Measurements from ENCODE around the gene PCDHGA3.
"Not testable (repeated sequence)": the region's sequence is repeated elsewhere in the genome, so short reads cannot be mapped to it uniquely, and the experiment has no call there.

Gene PCDHGA3

DNA sequence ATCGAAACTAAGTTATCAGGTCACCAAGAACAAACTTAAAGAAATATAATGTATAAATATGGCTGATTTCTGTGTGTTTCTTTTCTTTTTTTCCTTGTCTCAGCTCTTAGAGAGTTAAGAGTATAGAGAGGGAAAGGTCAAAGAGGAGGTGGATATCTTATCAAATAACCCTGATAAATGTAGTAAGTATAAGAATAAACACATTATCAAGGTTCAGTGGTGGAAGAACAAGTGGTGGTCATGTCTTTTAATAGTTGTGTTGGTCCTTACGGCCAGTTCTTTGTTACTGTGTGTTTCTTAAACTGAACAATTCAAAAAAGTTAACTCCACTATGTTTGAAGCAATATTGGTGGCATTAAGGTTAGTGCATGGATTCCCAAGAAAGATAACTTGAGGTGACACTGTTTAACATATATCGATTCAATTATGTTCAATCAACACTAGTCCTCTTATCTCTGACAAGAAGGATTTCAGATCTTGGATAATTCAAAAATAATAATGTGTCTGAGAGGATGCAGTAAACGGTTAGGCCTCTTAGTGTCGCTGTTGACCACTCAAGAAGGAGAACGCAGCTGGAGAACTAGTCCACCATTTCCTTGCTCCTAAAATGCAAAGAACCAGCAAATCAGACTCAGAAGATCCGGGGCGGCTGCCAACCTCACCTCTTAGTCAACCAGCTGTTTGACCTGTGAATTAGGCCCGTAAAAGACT, at the start of gene PCDHGA3:
Gene PCDHGA3 (plus strand): TSS at position 588 of the 711 bp plus-strand sequence. CDS start 205 bp downstream, outside the sequence.
- no peak for DNase-seq

DNA sequence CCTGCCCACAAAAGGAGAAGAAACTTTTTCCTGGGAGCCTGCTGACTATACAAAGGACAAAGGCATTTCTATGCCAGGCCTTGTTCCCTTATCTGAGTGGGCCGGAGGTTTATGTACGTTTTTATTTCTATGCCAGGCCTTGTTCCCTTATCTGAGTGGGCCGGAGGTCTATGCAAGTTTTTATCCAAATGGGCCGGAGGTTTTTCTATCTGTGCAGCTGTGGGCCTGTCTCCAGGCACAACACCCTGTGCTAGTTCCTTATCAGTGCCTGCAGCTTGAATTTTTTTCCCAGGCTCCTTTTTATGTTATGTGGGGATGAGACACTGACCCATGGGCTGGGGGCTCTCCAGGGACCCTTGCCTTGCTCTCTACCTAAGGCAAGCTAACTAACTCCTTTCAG, 45.3 kb upstream of the PCDHGA3 start:
- DNase-seq: no peak

DNA sequence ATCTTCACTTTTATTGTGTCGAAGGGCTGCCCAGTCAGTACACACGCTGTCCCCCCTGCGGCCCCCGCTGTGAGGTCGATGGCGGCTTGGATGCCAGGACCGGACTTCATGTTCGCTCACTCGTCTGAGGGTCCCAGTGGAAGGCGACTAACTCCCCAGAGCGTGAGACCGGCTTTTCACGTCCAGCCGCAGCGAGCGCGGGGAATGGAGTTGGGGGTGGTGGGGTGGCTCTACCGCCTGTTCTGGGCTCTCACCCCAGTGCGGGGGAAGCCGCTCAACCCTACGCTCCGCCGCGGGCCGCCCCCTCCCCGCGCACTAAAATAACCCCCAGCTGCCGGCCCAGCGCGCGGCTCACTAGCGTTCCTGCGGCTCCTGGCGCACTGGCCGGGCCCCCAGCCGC, 39.9 kb upstream of the PCDHGA3 start, which contains the start of gene SLC25A2:
Gene SLC25A2 (minus strand): TSS at position 294 of the 400 bp plus-strand sequence. CDS start 184 bp downstream, at position 110.
- no peak for DNase-seq

DNA sequence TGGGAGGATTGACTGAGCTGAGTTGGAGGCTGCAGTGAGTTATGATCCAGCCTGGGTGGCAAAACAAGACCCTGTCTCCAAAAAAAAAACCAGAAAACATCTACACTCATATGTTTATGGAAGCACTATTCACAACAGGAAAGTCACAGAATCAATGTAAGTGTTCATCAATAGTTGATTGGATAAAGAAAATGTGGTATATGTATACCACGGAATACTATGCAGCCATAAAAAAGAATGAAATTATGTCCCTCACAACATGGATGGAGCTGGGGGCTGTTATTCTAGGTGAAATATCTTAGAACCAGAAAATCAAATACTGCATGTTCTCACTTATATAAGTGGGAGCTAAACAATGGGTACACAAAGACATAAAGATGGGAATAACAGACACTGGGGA, 37.0 kb upstream of the PCDHGA3 start:
- DNase-seq: no peak

DNA sequence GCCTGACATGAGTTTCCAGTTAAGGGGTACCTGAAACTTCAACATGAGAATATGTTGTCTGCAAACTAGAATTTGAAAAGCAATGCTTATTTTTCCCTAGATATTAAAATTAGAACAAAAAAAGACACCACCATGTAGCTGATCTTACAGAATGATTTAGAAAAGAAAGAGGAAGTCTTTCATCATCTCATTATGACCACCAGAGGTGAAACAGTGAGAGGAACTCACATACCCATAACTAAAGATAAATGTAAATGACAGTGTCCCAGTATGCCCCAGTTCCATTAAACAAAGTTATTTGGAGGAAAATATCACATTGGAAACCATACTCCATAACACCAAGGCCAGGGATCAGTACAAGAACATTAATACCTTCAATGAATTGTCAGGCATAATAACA, 29.9 kb upstream of the PCDHGA3 start:
- DNase-seq: no peak

DNA sequence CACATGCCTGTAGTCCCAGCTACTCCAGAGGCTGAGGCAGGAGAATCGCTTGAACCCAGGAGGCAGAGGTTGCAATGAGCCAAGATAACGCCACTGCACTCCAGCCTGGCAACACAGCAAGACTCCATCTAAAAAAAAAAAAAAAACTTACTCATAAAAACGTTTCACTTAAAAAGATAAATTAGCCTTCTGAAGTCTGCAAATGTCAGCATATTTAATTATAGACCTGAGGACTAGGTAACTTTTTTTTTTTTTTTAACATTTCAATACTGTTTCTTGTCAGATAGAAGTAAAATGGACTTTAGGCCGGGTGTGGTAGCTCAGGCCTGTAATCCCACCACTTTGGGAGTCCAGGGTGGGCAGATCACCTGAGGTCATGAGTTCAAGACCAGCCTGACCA, 26.7 kb upstream of the PCDHGA3 start:
- DNase-seq: not testable (repeated sequence)

DNA sequence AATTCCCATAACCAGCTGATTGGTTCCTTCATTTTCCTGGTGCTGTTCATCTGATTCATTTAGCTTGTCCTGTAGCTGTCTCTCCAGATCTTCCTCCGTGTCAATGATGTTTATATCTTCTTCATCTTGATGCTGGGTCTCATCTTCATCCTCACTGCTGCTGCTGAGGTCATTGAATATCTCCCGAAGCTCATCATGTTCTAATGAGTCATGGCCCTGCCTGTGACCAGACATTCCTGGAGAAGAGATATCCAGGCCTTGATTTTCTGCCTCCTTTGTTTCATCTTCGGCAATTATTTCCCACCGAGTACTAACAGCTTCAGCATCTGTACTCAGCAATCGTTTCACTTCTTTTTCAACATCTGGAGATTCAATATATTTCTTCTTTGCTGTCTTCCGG, 24.4 kb upstream of the PCDHGA3 start:
- no peak for DNase-seq

DNA sequence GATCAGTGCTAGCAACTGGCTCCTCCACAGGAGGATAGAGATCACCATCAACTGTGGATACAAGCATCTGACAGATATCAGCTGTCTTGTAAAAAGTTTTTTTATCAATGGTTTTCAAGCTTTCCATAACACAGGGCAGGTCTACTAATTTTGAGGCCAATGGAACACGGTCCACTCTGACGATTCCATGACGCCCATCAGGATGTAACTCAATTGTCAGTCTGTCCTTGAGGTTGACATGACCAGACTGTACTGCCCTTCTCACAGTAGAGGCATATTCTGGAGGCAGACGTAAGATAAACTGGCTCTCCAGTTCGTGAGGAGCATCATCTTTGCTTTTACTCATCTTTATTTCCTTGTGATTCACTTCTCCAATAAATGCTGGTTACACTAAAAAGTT, 23.9 kb upstream of the PCDHGA3 start:
- DNase-seq: no peak

DNA sequence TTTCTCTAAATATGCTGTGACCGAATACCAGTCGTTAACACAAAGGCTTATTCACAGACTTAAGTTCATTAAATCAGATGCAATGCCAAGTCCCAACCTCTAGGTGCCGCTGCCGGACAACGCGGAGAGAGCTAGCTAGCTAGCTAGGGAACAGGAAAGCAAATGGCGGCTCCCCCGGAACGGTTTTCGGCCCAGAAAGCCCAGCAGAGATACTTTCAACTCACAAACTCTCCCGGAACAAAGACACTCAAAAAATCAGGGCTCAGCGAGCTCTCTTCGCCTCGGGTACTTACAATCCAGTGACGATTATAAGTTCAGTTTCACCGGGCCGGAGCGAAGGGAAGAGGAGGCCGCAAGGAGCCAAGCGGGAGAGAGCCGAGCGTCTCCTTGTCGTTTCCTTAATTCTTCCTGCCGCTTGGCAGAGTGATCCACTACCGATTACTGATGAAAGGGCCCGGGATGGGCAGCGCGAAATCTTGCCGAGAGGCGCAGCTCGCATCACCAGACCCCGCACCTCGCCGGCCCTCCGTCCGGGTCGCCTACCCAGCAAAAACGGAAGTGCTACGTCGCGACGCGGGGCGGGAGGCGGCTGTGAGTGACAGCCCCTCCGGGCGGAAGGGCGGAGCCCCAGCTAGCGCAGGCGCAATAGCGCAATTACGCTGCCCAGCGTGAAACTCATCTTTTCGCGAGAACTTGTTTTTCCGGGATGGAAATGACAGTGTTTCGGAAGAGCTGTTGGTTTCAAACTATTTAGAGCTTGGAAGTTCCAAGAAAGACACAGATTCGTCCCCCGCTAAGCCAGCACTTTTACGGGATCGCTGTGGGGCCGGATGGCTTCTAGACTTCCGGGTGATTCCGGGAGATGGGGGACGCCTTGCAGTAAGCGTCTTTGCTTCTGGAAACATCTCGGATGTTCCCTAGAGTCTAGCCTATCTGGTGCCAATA, 23.1 kb upstream of the PCDHGA3 start, which contains the start of gene TAF7:
Gene TAF7 (minus strand): TSS at position 560 of the 945 bp plus-strand sequence. CDS start 740 bp downstream, outside the sequence.
- DNase-seq: peak; percentile 81 to 93

DNA sequence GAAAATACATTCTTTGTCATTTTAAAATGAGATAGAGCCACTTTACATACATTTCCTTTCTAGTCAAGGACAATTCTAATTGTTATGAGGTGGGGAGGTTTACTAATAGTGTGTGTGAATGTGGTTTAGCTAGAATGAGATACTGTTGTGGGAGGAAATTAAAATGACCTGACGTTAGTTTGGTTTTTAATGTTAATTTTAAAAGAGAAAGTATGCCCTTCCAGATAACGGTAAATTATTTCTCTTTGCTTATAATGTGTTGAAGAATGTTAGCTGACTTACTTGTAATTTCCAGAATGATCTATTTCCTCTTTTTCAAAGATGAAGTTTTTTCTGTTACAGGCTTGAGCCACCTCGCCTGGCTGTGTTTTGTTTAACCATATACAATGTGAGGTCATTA, 21.4 kb upstream of the PCDHGA3 start:
- no peak for DNase-seq

DNA sequence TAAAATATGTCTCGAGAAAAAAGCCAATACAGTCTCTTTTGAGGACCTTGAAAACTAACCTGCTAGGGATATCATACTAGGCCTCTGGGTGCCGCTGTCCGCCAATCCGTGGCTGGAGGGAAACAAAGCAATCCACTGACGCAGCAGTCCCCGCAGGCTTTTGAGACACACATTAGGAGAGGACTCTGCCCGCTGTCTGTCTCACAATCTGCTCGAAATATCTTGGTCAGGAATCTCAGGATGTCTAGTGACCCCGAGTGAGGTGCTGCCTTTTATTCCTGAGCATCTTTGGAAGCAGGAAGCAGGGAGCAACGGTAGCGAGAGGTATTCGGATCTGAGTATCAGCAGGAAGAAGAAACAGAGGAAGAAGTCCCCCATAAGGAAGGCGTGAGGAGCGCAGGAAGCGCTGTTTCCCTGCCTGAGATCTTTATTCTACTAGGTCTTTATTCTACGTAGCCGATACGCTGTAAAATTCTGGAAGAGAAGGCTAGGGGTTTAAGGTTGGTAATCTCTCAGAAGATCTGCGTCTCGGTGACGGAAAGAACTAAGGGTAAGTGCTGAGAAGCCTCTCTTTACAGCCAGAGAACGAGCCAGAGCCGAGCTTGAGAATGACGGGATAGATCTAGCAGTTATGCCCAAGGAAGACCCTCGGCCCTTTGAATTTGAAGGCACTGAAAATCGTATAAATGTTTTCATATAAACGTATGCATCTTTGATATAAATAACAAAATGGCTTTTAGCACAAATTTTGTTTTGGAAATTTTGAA, 17.4 kb upstream of the PCDHGA3 start:
- peak in 1 of 2 experiments; percentile 39 for DNase-seq

DNA sequence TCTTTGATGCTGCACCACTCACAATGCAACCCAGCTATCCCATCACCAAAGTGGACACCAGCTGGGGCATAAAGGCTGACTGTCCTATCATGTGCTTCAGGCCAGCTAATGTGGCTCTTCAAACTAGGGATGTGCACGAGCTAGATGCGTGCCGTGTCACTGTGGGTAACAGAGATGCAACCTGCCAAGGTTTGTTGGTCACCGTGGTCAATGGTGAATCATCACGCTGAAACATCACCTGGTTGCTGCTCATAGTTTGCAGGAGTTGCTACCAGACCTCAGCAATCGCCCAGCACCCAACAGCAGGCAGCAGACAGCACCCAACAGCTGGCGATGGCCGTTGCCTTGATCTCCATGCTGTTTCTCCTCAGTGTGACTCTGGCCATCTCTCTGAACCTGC, 15.4 kb upstream of the PCDHGA3 start:
- no peak for DNase-seq

DNA sequence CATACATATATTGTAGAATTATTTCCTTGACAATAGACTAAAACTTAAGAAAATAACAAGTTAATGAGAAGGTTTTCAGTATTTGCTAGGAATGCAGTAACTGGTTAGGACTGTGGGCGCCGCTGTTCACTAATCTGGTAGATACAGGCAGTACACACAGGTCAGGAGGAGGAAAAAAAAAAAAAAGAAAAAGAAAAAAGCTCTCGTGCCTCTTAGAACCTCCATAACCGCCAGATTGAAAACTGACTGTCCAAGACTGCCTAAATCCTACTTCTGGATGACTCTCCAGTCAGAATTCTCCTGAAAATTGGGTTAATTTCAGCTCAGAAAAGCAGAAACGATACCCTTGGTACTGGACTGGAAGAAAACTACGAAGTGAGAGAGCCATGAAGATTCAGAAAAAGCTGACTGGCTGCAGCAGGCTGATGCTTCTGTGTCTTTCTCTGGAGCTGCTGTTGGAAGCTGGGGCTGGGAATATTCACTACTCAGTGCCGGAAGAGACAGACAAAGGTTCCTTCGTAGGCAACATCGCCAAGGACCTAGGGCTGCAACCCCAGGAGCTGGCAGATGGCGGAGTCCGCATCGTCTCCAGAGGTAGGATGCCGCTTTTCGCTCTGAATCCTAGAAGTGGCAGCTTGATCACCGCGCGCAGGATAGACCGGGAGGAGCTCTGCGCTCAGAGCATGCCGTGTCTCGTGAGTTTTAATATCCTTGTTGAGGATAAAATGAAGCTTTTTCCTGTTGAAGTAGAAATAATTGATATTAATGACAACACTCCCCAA, 13.1 kb upstream of the PCDHGA3 start, which contains the start of gene PCDHGA1:
Gene PCDHGA1 (plus strand): TSS at position 216 of the 782 bp plus-strand sequence.
- DNase-seq: peak in 1 of 2 experiments; percentile 40

DNA sequence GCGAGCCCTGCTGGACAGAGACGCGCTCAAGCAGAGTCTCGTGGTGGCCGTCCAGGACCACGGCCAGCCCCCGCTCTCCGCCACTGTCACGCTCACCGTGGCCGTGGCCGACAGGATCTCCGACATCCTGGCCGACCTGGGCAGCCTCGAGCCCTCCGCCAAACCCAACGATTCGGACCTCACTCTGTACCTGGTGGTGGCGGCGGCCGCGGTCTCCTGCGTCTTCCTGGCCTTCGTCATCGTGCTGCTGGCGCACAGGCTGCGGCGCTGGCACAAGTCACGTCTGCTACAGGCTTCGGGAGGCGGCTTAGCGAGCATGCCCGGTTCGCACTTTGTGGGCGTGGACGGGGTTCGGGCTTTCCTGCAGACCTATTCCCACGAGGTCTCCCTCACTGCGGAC, 11.1 kb upstream of the PCDHGA3 start:
- not testable (repeated sequence) for DNase-seq

DNA sequence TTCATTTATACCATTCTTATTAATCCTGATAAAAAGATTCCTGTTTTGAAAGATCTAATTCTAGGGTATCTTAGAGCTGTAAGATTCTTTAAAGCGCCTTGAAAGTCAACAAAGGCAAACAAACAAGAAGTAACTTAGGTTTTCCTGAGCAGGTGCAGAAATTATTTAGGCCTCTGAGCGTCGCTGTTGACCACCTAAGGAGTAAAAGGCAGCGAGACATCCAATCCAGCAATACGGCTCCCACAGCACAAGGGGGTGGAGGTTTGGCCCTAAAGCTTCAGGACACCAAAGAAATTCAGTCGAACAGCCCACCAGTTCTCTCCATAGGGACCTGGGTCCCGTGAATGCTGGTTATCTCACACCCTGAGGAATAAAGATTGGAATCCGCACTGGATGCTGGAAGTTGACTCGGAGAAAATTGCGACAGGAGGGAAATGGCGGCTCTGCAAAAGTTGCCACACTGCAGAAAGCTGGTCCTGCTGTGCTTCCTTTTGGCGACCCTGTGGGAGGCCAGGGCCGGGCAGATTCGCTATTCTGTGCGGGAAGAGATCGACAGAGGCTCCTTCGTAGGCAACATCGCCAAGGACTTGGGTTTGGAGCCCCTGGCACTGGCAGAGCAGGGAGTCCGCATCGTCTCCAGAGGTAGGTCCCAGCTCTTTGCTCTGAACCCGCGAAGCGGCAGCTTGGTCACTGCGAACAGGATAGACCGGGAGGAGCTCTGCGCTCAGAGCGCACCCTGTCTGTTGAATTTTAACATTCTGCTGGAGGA, 4.9 kb upstream of the PCDHGA3 start, which contains the start of gene PCDHGA2:
Gene PCDHGA2 (plus strand): TSS at position 223 of the 769 bp plus-strand sequence.
- DNase-seq: peak in 1 of 2 experiments; percentile 31

DNA sequence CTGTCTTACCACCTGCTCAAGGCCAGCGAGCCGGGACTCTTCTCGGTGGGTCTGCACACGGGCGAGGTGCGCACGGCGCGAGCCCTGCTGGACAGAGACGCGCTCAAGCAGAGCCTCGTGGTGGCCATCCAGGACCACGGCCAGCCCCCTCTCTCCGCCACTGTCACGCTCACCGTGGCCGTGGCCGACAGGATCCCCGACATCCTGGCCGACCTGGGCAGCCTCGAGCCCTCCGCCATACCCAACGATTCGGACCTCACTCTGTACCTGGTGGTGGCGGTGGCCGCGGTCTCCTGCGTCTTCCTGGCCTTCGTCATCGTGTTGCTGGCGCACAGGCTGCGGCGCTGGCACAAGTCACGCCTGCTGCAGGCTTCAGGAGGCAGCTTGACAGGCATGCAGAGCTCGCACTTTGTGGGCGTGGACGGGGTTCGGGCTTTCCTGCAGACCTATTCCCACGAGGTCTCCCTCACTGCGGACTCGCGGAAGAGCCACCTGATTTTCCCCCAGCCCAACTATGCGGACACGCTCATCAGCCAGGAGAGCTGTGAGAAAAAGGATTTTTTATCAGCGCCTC, 2.8 kb upstream of the PCDHGA3 start:
- not testable (repeated sequence) for DNase-seq

DNA sequence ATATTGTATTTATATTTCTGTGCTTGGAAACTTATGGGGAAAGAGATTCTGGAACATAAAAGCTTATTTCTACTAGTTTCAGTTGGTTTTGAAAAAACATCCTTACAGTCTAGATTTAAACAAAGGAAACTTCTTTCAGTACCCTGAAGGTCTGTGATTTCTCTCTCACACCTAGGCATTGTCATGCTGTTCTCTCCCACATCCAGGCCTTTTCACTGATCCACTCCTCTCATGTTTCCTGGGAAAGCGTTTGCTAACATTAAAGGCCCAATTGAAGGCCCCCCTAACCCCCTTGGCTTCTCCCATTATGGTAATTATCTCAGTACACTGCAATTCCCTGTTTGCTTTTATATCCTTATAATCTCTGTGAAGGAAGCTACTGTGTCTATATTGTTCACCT, 856 bp upstream of the PCDHGA3 start:
- no peak for DNase-seq

DNA sequence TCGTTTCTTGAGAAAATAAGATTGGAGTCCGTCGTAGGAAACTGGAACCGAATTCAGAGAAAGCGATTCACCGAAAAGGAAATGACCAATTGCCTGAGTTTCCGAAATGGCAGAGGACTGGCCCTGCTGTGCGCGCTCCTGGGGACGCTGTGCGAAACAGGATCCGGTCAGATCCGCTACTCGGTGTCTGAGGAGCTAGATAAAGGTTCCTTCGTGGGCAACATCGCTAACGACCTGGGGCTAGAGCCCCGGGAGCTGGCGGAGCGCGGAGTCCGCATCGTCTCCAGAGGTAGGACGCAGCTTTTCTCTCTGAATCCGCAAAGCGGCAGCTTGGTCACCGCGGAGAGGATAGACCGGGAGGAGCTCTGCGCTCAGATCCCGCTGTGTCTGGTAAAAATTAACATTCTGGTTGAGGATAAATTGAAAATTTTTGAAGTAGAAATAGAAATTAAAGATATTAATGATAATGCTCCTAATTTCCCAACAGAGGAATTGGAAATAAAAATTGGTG, 379 bp downstream of the PCDHGA3 start:
- DNase-seq: no peak

DNA sequence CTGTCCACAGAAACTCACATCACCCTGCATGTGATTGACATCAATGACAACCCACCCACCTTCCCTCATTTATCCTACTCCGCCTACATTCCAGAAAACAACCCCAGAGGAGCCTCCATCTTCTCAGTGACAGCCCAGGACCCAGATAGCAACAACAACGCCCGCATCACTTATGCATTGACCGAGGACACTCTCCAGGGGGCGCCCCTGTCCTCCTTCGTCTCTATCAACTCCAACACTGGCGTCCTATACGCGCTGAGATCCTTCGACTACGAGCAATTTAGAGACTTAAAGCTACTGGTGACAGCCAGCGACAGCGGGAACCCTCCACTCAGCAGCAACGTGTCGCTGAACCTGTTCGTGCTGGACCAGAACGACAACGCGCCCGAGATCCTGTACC, 1.7 kb downstream of the PCDHGA3 start:
- DNase-seq: no peak

DNA sequence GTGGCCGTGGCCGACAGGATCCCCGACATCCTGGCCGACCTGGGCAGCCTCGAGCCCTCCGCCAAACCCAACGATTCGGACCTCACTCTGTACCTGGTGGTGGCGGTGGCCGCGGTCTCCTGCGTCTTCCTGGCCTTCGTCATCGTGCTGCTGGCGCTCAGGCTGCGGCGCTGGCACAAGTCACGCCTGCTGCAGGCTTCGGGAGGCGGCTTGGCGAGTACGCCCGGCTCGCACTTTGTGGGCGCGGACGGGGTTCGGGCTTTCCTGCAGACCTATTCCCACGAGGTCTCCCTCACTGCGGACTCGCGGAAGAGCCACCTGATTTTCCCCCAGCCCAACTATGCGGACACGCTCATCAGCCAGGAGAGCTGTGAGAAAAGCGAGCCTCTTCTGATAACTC, 2.4 kb downstream of the PCDHGA3 start:
- DNase-seq: not testable (repeated sequence)

Measured in NCI-H446 (cell line).